CD4-positive, alpha-beta T cell treated with Interleukin-21 for 1 hour (primary cell): ENCODE measurements around the gene C3orf70.

Experiments
- DNase-seq: peaks from one replicate; pipeline ENCODE4 v3.0.0-alpha.2; 2020

Gene C3orf70

DNA sequence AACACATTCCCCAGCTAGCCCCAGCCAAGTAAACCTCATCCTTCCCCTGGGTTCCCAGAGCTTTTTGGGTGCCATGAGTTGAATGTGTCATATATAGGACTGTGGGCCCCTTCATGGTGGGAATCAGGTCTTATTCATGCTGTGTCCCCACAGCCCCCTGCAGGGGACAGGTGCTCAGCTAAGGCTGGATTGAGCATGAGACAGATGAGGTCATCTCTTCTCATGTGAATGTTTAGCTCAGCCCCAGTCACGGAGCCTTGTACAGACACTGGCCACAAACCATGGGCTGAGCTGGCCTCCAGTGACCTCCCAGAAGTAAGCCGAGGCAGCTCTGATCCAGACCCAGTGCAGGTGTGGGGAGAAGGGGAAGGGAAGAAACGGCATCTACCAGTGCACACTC is 70.7 kb downstream of the C3orf70 start:
- DNase-seq: no peak

DNA sequence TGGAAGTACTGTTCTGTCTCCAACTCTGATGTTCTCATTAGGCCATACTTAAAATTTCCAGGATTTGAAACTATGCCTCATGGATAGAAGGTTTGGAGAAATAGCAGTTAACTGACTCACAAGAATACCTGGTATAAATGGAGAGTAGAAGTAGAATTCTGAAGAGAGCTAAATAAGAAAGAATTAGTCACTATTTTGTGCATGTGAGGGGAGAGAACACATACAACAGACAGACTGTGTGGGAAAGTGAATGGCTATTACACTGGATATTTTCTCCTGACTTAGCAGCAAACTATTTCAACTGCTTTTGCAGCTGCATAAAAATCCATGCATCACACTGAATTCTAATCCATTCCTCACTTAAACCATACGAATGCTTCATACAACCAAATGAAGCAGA is 71.3 kb downstream of the C3orf70 start:
- no peak for DNase-seq

GRCh38 chr3:185079625-185080024 is 73.2 kb downstream of the C3orf70 start:
- DNase-seq: no peak

DNA sequence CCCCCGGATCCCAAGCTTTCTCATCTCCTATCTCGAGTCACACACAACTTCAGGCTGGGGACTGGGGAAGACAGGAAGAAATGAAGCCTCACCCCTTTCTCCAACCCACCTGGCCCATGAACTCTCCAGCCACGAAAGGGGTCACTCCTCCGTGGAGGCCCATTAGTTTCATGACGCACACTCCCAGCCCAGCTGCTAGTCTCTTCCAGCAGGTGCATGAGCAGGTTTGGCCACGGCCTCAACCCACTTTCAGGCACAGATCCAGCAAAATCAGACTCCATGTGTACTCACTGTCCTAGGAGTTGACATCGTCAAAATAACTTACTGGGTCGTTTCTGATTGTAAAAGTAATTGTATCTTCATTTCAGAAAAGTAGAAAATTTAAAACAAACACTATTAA is 76.6 kb downstream of the C3orf70 start:
- no peak for DNase-seq

DNA sequence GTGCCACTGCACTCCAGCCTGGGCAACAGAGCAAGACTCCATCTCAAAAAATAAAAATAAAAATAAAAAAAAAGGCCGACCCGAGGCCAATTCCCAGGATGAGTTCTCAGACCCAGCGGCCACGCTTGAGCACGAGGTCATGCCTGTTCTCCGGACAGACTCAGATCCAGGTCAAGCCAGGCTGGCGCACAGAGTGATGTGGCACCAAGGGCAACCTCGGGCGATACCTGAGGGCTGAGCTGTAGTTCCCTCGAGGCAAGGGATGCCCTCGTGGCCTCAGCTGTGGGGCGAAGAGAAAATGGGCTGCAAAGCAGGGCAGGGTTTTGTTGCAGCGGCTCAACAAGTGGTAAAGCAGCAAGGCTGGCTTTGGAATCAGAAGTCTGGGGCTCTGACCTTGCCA is 77.3 kb downstream of the C3orf70 start:
- DNase-seq: no peak

GRCh38 chr3:185071287-185071800 is 81.5 kb downstream of the C3orf70 start:
- DNase-seq: no peak

DNA sequence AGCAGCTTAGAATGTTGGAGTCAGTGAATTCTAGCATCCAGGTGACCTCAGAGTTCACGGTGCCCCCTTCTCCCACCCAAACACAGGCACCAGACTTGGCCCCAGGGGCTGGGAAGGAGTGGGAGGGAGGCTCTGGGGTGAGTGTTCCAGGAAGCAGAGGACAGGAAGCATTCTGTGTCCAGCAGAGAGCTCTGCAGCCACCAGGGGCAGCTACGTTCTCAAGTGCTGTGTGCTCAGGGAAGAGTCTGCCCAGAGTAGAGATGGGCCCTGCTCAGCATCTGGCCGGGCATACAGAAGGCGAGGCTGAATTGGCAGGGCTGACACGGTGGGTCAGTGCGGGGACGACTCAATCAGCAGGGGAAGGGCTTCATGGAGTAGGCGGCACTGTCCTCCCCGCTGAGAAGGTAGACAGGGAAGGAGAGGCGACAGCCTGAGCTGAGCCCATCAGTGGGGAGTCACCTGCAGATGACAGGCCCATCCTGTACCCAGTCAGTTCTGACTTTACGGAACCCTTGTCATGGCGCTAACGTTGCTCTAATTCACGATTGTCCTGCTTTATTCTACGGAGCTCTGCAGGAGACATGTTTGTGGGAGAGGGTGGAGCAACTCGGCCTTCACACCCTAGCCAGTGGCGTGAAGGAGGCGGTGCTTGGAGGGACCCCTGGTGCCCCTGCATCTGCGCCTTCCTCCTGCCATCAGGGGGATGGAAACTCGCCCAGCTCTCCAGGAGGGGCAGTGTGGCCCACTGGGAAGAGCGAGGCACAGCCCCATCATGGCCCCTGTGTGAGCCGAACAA is 82.2 kb downstream of the C3orf70 start:
- DNase-seq: no peak

- no peak for DNase-seq
Measured at GRCh38 chr3:185069037-185070030, 83.5 kb downstream of the C3orf70 start.

DNA sequence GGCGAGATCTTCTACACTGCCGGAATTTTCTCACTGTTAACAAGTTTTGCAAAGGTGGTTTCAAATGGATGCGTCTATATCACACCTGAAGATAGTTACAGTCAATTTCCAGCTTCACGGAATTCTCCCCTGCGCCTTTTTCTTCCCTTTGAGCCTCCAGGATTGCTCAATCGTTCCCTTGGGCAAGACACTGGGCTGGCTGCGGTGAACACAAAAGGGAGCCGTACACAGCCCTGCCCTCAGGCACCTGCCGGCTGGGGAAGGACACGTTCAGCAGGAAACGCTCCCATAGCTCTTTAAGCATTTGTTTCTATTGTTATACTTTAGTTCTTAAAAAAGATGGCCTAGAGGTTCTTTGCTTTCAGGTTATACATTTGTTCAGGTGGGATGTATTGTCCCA is 85.7 kb downstream of the C3orf70 start:
- DNase-seq: no peak

GRCh38 chr3:185066251-185066650 is 86.6 kb downstream of the C3orf70 start:
- DNase-seq: no peak

DNA sequence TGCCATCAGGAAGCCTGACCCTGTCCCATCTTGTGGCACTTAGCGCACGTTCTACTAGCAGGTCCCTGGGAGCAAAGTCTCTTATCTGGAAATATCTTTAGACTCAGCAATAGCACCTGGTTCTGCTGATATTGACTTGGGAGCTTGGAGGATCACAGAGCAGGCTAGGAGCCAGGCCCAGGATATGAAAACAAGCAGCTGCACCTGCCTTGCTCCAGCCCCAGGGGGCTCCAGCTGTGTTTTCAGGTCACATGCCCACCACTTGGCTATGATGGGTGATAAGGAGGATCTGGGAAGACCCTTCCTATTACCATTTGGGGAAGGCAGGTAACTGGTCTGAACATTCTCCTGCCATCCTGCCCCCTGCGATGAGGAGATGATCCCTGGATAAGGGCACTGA is 87.8 kb downstream of the C3orf70 start:
- no peak for DNase-seq

- no peak for DNase-seq
Measured at GRCh38 chr3:185063431-185063830, 89.4 kb downstream of the C3orf70 start.

- no peak for DNase-seq
Measured at GRCh38 chr3:185062191-185062590, 90.7 kb downstream of the C3orf70 start.

DNA sequence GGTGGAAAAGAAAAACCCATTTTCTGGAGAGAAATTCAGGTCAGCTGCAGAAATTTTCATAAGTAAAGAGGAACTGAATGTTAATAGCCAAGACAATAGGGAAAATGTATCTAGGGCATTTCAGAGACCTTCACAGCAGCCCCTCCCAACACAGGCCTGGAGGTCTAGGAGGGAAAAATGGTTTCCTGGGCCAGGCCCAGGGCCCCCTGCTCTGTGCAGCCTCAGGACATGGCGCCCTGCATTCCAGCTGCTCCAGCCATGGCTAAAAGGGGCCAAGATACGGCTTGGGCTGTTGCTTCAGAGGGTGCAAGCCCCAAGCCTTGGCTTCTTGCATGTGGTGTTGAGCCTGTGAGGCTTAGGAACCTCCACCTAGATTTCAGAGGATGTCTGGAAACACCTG is 92.2 kb downstream of the C3orf70 start:
- no peak for DNase-seq

GRCh38 chr3:185059766-185060165 is 93.1 kb downstream of the C3orf70 start:
- DNase-seq: no peak

GRCh38 chr3:185058796-185059195 is 94.1 kb downstream of the C3orf70 start:
- no peak for DNase-seq

- no peak for DNase-seq
Measured at GRCh38 chr3:185057829-185058228, 95.0 kb downstream of the C3orf70 start.

GRCh38 chr3:185056908-185057307 is 96.0 kb downstream of the C3orf70 start:
- DNase-seq: no peak

DNA sequence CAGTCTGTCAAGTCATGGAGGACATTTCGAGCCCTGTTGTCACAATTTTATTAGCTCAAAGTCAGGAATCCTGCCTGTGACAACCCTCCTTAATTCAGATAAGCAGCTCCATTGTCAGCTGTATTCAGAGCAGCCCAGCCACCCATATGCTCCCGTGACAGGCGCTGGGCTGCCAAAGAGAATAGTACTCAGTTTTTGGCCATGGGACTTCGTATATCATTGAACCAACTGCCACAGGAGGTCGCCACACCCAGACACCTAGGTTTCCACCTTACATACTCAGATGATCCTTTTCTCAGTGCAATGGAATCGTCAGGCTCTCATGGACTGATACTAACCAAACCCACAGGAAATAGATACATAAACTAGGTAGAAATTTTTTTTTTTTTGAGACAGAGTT is 100.2 kb downstream of the C3orf70 start:
- no peak for DNase-seq

GRCh38 chr3:185051801-185052200 is 101.1 kb downstream of the C3orf70 start:
- no peak for DNase-seq

GRCh38 chr3:185049710-185050109 is 103.2 kb downstream of the C3orf70 start:
- DNase-seq: no peak

- DNase-seq: no peak
Measured at GRCh38 chr3:185046603-185047002, 106.3 kb downstream of the C3orf70 start.

DNA sequence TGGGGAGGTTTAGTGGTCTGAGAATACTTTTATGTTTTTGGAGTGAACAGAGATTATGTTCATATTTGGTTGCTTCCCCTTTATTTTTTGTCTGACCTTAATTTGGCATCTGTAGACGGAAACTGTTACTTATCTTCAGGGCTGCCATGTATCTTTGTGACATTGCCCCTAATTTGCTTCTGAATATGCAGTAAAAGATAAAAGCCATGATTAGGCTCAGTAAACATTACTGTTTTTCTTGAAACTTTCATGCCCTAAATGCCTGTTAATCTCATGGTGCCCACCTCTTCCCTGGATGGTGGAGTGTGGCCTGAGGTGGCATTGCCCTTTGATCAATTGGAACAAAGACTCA is 106.7 kb downstream of the C3orf70 start:
- no peak for DNase-seq
